Esophagus muscularis mucosa (tissue), 4 donors: ENCODE measurements around the gene LRRC8E.

ENCODE experiments used
- CTCF ChIP-seq, 3 experiments: fragments of 200-600 bp in 2 of 3; fragments of 450-650 bp in 1 of 3; sonication (generic) in 2 of 3; IDR thresholded peaks; one replicate each; pipeline ENCODE4 v1.5.1; 2017 to 2019; ENCODE audit warnings: antibody characterized with exemption in 3 of 3, mild to moderate bottlenecking in 2 of 3, moderate library complexity in 1 of 3
- EP300 ChIP-seq: sonication (generic); formaldehyde crosslinking; IDR thresholded peaks from one replicate; pipeline ENCODE4 v1.6.1; 2017; ENCODE audit warnings: antibody characterized with exemption
- POLR2A ChIP-seq: fragments of 450-650 bp; IDR thresholded peaks from one replicate; pipeline ENCODE4 v1.6.1; 2017; ENCODE audit warnings: antibody characterized with exemption, moderate library complexity, mild to moderate bottlenecking, low read depth
- POLR2AphosphoS5 ChIP-seq, 2 donors: sonication (generic); formaldehyde crosslinking; IDR thresholded peaks; one replicate each; pipeline ENCODE4 v1.6.1; 2017; ENCODE audit warnings: antibody characterized with exemption in 2 of 2

GRCh38 chr19:7911508-7912143, 23.3 kb downstream of the LRRC8E start:
- TF ChIP-seq CTCF (IDR thresholded peaks at IDR 0.05) = no peak
- no peak for TF ChIP-seq POLR2A
- TF ChIP-seq POLR2AphosphoS5 (IDR thresholded peaks at IDR 0.05) = no peak
- no peak for TF ChIP-seq EP300
